Neural crest cell (in vitro differentiated cells): ENCODE data around the gene A2M. TPM values are rescaled to one million over a fixed set of nuclear protein-coding genes. Genes with fewer than 3 reads are reported as not detected.

Experiments used
- DNase-seq: peaks from one replicate; pipeline ENCODE4 v3.0.0; 2021; ENCODE audit warnings: low read depth, mixed read lengths, low spot score
- H3K27ac Mint-ChIP-seq: one replicate; pipeline ENCODE4 v1.8.0; 2021; ENCODE audit warnings: mild to moderate bottlenecking, mixed read lengths; ENCODE audit not compliant: unreplicated experiment
- H3K27me3 Mint-ChIP-seq: 2 replicates; pipeline ENCODE4 v1.8.0; 2021; ENCODE audit warnings: low read depth, mild to moderate bottlenecking, mixed read lengths
- H3K36me3 Mint-ChIP-seq: 2 replicates; pipeline ENCODE4 v1.8.0; 2021; ENCODE audit warnings: low read depth, mild to moderate bottlenecking, mixed read lengths
- H3K4me1 Mint-ChIP-seq: 2 replicates; pipeline ENCODE4 v1.8.0; 2021; ENCODE audit warnings: mixed read lengths
- H3K4me3 Mint-ChIP-seq: one replicate; pipeline ENCODE4 v1.8.0; 2021; ENCODE audit warnings: mild to moderate bottlenecking, mixed read lengths
- H3K9me3 Mint-ChIP-seq: 2 replicates; pipeline ENCODE4 v1.8.0; 2021; ENCODE audit warnings: mixed read lengths
- total RNA-seq: library from RNA; stranded (reverse); gene quantifications from 2 replicates; pipeline ENCODE4 v1.2.1, GENCODE V29; 2021
- TF ChIP-seq, protein P1 (sequence below): fragments of 200-600 bp; sonication (generic); conservative IDR thresholded peaks from 2 replicates; pipeline ENCODE4 v1.5.0; 2021; ENCODE audit warnings: antibody characterized with exemption, mild to moderate bottlenecking

Gene A2M
- total RNA-seq, 1 donor from 2014 or later, result 66.4 TPM

DNA sequence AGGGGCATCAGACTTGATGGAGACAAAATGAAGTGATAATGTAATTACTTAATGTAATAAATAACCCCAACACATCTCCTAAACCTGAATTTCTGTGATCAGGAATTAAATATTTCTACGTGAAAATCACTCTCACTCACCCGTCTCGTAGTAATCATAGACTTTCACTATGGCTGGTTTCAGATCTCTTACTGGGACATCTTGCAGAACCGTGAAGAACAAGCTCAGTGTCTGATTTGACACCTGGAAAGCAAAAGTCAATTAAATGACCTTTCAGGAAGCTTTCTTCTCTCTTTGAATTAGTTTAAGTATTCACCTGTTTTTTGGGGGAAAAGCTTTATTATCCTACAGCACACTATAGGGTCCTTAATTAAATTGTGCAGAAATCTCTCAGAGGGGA, 47.1 kb downstream of the A2M start:
- peaks cover 5% of the 10 kb centered on the region for H3K36me3 Mint-ChIP-seq
- H3K27ac Mint-ChIP-seq, result no peak overlapping the region
- no peak for DNase-seq
- TF ChIP-seq, protein P1, sequence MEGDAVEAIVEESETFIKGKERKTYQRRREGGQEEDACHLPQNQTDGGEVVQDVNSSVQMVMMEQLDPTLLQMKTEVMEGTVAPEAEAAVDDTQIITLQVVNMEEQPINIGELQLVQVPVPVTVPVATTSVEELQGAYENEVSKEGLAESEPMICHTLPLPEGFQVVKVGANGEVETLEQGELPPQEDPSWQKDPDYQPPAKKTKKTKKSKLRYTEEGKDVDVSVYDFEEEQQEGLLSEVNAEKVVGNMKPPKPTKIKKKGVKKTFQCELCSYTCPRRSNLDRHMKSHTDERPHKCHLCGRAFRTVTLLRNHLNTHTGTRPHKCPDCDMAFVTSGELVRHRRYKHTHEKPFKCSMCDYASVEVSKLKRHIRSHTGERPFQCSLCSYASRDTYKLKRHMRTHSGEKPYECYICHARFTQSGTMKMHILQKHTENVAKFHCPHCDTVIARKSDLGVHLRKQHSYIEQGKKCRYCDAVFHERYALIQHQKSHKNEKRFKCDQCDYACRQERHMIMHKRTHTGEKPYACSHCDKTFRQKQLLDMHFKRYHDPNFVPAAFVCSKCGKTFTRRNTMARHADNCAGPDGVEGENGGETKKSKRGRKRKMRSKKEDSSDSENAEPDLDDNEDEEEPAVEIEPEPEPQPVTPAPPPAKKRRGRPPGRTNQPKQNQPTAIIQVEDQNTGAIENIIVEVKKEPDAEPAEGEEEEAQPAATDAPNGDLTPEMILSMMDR, result no peak
- no peaks in the 10 kb centered on the region for H3K9me3 Mint-ChIP-seq
- no peaks in the 10 kb centered on the region for H3K27me3 Mint-ChIP-seq
- H3K4me1 Mint-ChIP-seq, result peaks cover 6% of the 10 kb centered on the region
- no peak overlapping the region for H3K4me3 Mint-ChIP-seq

DNA sequence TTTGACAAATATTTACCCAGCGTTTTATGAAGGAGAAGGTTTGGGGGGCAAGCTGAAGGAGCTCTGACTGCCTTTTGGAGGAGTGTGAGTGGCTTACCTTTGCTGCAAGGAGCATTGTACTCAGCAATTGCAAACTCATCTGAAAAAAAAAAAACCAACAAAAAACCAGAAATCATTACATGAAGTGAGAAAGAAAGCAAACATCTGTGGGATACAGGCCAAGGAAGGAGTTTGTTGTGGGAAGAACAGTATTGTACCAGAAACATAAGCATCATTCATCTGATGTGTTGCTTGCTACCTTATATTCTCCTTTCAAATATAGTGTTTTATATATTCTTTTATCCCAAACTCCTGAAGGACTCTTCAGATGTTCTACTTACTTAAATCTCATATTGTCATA, 47.6 kb downstream of the A2M start:
- TF ChIP-seq, protein P1, result no peak
- peaks cover 5% of the 10 kb centered on the region for H3K36me3 Mint-ChIP-seq
- DNase-seq, result no peak
- no peak overlapping the region for H3K4me3 Mint-ChIP-seq
- H3K27ac Mint-ChIP-seq, result no peak overlapping the region
- H3K9me3 Mint-ChIP-seq, result no peaks in the 10 kb centered on the region
- no peaks in the 10 kb centered on the region for H3K27me3 Mint-ChIP-seq
- peaks cover 9% of the 10 kb centered on the region for H3K4me1 Mint-ChIP-seq

DNA sequence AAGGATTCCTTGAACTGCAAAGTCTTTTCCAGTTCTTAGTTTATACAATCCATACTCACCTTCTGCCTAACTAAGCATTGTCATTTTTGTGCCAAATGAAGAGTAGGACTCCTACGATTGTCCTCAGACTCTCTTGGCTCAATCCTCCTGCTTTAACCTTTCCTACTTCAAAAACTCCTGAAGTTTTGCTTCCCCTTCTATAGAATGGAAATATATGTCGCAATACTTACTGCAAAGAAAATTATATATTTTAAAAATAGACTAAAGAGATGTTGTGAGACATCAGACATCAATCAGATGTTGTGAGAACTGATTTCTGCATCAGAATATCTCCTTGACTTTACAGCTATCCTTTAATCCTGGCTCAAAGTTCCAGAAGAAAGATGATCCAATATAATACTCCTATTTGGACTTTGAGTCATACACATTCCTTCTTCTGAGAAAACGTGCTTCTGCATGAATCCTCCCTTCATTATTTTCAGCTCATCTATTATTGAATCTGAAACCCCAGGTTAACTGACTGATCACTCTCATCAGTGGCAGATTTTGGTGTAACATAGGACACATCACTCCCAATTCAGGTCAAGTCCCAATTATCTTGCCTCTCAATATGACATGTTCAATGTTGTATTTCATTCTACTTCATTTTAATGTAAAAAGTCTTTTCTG, 48.8 kb downstream of the A2M start:
- DNase-seq, result no peak
- Mint-ChIP-seq H3K4me3 (peak overlapping the region; percentile 83), H3K27ac (no peak overlapping the region), H3K4me1 (peaks cover 9% of the 10 kb centered on the region), H3K9me3 (no peaks in the 10 kb centered on the region), H3K27me3 (no peaks in the 10 kb centered on the region), H3K36me3 (peaks cover 5% of the 10 kb centered on the region)
- TF ChIP-seq, protein P1, result no peak

DNA sequence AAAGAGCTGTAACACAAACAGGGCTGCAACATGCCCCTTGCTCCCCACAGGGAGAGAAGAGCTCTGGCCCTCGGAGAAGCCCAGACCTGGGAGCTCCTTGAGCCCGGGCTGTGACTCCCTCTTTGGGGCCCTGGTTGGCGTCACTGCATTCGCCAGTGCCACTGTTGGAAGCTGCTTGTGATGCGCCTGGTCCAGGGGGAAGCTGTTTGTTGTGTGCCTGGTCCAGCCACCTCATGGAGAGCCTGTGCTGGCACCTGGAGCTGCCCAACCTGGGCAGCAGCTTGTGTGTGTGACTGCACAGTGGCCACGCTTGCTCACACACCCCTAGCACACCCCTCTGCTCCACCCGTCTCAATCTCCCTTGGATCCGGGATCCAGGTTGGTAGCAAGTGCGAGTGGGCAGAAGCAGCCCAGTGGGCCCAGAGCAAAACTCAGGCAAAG, 49.5 kb downstream of the A2M start:
- Mint-ChIP-seq H3K27me3 (no peaks in the 10 kb centered on the region), H3K4me3 (peak overlapping the region; percentile 83), H3K36me3 (peaks cover 2% of the 10 kb centered on the region), H3K27ac (no peak overlapping the region), H3K9me3 (no peaks in the 10 kb centered on the region), H3K4me1 (peaks cover 9% of the 10 kb centered on the region)
- DNase-seq, result no peak
- TF ChIP-seq, protein P1, result no peak

DNA sequence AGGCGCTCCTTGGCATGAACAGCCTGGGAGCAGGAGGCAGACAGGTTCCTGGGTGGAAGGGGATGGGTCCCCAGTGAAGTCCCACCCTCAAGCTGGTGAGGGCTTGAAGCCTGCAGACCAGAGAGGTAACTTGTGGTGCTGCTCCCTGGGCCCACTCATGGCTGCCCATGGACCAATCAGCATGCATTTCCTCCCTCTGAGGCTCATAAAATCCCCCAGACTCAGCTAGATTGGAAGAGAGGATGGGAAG, 50.2 kb downstream of the A2M start:
- TF ChIP-seq, protein P1, result no peak
- peak overlapping the region; percentile 83 for H3K4me3 Mint-ChIP-seq
- no peaks in the 10 kb centered on the region for H3K9me3 Mint-ChIP-seq
- no peak for DNase-seq
- H3K4me1 Mint-ChIP-seq, result peaks cover 9% of the 10 kb centered on the region
- no peak overlapping the region for H3K27ac Mint-ChIP-seq
- no peaks in the 10 kb centered on the region for H3K27me3 Mint-ChIP-seq
- peaks cover 2% of the 10 kb centered on the region for H3K36me3 Mint-ChIP-seq
